ENCODE results near the gene SPATS2.
"Not testable (repeated sequence)": the region's sequence is repeated elsewhere in the genome, so short reads cannot be mapped to it uniquely, and the experiment has no call there.

The SPATS2 gene

GRCh38 chr12:49410818-49411217 is 43.6 kb downstream of the SPATS2 start:
- DNase-seq (ENCODE audit: low read depth) = no peak

GRCh38 chr12:49413010-49413409 is 45.7 kb downstream of the SPATS2 start:
- DNase-seq (ENCODE audit: low read depth) = no peak

- no peak for DNase-seq (ENCODE audit: low read depth)
Observed at GRCh38 chr12:49413796-49414195, 46.5 kb downstream of the SPATS2 start.

GRCh38 chr12:49414364-49414763 is 47.1 kb downstream of the SPATS2 start:
- no peak for DNase-seq (ENCODE audit: low read depth)

- no peak for DNase-seq (ENCODE audit: low read depth)
Observed at GRCh38 chr12:49415521-49415970, 48.3 kb downstream of the SPATS2 start.

- no peak for DNase-seq (ENCODE audit: low read depth)
Observed at GRCh38 chr12:49416892-49417291, 49.6 kb downstream of the SPATS2 start.

- DNase-seq (ENCODE audit: low read depth) = no peak
Observed at GRCh38 chr12:49417558-49417957, 50.3 kb downstream of the SPATS2 start.

- DNase-seq (ENCODE audit: low read depth) = no peak
Observed at GRCh38 chr12:49420556-49420955, 53.3 kb downstream of the SPATS2 start.

- DNase-seq (ENCODE audit: low read depth) = no peak
Observed at GRCh38 chr12:49422114-49422513, 54.9 kb downstream of the SPATS2 start.

- DNase-seq (ENCODE audit: low read depth) = no peak
Observed at GRCh38 chr12:49428793-49429192, 61.5 kb downstream of the SPATS2 start.

- no peak for DNase-seq (ENCODE audit: low read depth)
Observed at GRCh38 chr12:49432616-49433015, 65.4 kb downstream of the SPATS2 start.

GRCh38 chr12:49436799-49437198 is 69.5 kb downstream of the SPATS2 start:
- DNase-seq (ENCODE audit: low read depth) = not testable (repeated sequence)

GRCh38 chr12:49439042-49439441 is 71.8 kb downstream of the SPATS2 start:
- no peak for DNase-seq (ENCODE audit: low read depth)

GRCh38 chr12:49440035-49440434 is 72.8 kb downstream of the SPATS2 start:
- DNase-seq (ENCODE audit: low read depth) = no peak

- no peak for DNase-seq (ENCODE audit: low read depth)
Observed at GRCh38 chr12:49442915-49443314, 75.7 kb downstream of the SPATS2 start.

GRCh38 chr12:49446571-49446970 is 79.3 kb downstream of the SPATS2 start:
- DNase-seq (ENCODE audit: low read depth) = no peak

- DNase-seq (ENCODE audit: low read depth) = no peak
Observed at GRCh38 chr12:49448858-49449257, 81.6 kb downstream of the SPATS2 start.

GRCh38 chr12:49451468-49452259 is 84.4 kb downstream of the SPATS2 start:
- no peak for DNase-seq (ENCODE audit: low read depth)

- DNase-seq (ENCODE audit: low read depth) = no peak
Observed at GRCh38 chr12:49455501-49455900, 88.2 kb downstream of the SPATS2 start.

GRCh38 chr12:49456131-49456679 is 88.9 kb downstream of the SPATS2 start:
- DNase-seq (ENCODE audit: low read depth) = no peak

GRCh38 chr12:49458816-49459215 is 91.6 kb downstream of the SPATS2 start:
- no peak for DNase-seq (ENCODE audit: low read depth)

GRCh38 chr12:49461221-49461620 is 94.0 kb downstream of the SPATS2 start:
- no peak for DNase-seq (ENCODE audit: low read depth)

- DNase-seq (ENCODE audit: low read depth) = no peak
Observed at GRCh38 chr12:49462083-49462744, 95.0 kb downstream of the SPATS2 start.

Data from stimulated activated CD8-positive, alpha-beta memory T cell treated with anti-CD3 and anti-CD28 coated beads, Interleukin-4, amount 100 ng/mL, for 24 hours (primary cell).